Thoracic aorta (tissue), 2 donors: ENCODE results near the gene FIBCD1. TPM values are rescaled to one million over a fixed set of nuclear protein-coding genes. Genes with fewer than 3 reads are reported as not detected.

Source experiments
- ATAC-seq: fragments of 150-250 bp; one replicate; pipeline ENCODE4 v1.8.0; 2017; ENCODE audit warnings: low read depth; ENCODE audit not compliant: insufficient number of reproducible peaks, low FRiP score
- DNase-seq: peaks from one replicate; pipeline ENCODE4 v3.0.0-alpha.2; 2020; ENCODE audit warnings: low spot score
- H3K27ac ChIP-seq, 2 donors: fragments of 200-600 bp; sonication (generic); 1 replicate in 1 of 2; 2 replicates in 1 of 2; pipeline ENCODE4 v1.5.1; 2016; ENCODE audit warnings: mild to moderate bottlenecking in 2 of 2, moderate library complexity in 2 of 2
- H3K27me3 ChIP-seq: fragments of 200-600 bp; sonication (generic); replicated peaks from 2 replicates; pipeline ENCODE4 v1.6.0; 2016; ENCODE audit warnings: mild to moderate bottlenecking; ENCODE audit not compliant: insufficient read depth
- H3K36me3 ChIP-seq: fragments of 200-600 bp; sonication (generic); one replicate; pipeline ENCODE4 v1.5.1; 2016
- H3K4me1 ChIP-seq, 2 donors: fragments of 200-600 bp; sonication (generic); 1 replicate in 1 of 2; 2 replicates in 1 of 2; pipeline versions ENCODE4 v1.5.1 to v1.6.0; 2016; ENCODE audit warnings: low read depth in 2 of 2, mild to moderate bottlenecking in 1 of 2; ENCODE audit not compliant: control insufficient read depth in 1 of 2
- H3K4me3 ChIP-seq: fragments of 200-600 bp; sonication (generic); 2 replicates; pipeline ENCODE4 v1.5.1; 2016; ENCODE audit warnings: mild to moderate bottlenecking
- H3K9me3 ChIP-seq: fragments of 200-600 bp; sonication (generic); 2 replicates; pipeline ENCODE4 v1.5.1; 2016
- total RNA-seq, 2 donors: library from RNA; depleted of rRNA; stranded (reverse); fragments of >200 nt; gene quantifications; one replicate each; pipeline versions ENCODE4 v1.1.0 to v1.2.3, GENCODE V29; 2016
- TF ChIP-seq, protein P1 (sequence below): fragments of 200-600 bp; sonication (generic); IDR thresholded peaks from one replicate; pipeline ENCODE4 v1.5.1; 2019; ENCODE audit warnings: antibody characterized with exemption

FIBCD1 gene
- total RNA-seq, 2 donors from 2014 or later = not detected

DNA sequence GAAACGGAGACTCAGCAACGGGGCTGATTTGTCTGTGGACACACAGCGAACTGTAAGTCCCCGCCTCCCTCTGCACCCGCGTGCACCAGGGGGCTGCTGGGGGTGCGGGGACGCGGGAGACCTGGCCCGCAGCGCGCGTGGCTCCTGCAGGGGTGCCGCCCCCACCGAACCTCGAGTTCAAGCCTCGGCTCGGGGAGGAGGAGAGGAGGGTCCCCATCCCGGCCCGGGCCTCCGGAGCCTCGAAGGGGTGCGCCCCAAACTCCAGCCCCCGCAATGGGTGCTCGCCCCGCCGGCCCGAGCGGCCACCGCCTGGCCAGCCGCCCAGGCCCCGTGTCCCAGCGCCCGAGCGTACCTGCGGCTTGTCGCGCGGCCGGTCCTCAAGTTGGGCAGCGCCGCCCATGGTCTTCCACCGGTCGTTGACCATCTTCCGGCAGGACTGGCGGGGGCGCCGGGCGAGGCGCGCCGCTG is 829 bp downstream of the FIBCD1 start:
- Histone ChIP-seq H3K9me3 (no peaks in the 10 kb centered on the region), H3K36me3 (no peaks in the 10 kb centered on the region), H3K4me1 (peaks cover 16 to 40% of the 10 kb centered on the region in 2 donors), H3K4me3 (peak overlapping the region; percentile 53), H3K27ac (peak overlapping the region in 1 of 2 donors; percentile 12), H3K27me3 (peaks cover 13% of the 10 kb centered on the region)
- ATAC-seq = no peak
- TF ChIP-seq, protein P1, sequence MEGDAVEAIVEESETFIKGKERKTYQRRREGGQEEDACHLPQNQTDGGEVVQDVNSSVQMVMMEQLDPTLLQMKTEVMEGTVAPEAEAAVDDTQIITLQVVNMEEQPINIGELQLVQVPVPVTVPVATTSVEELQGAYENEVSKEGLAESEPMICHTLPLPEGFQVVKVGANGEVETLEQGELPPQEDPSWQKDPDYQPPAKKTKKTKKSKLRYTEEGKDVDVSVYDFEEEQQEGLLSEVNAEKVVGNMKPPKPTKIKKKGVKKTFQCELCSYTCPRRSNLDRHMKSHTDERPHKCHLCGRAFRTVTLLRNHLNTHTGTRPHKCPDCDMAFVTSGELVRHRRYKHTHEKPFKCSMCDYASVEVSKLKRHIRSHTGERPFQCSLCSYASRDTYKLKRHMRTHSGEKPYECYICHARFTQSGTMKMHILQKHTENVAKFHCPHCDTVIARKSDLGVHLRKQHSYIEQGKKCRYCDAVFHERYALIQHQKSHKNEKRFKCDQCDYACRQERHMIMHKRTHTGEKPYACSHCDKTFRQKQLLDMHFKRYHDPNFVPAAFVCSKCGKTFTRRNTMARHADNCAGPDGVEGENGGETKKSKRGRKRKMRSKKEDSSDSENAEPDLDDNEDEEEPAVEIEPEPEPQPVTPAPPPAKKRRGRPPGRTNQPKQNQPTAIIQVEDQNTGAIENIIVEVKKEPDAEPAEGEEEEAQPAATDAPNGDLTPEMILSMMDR = no peak
- no peak for DNase-seq

DNA sequence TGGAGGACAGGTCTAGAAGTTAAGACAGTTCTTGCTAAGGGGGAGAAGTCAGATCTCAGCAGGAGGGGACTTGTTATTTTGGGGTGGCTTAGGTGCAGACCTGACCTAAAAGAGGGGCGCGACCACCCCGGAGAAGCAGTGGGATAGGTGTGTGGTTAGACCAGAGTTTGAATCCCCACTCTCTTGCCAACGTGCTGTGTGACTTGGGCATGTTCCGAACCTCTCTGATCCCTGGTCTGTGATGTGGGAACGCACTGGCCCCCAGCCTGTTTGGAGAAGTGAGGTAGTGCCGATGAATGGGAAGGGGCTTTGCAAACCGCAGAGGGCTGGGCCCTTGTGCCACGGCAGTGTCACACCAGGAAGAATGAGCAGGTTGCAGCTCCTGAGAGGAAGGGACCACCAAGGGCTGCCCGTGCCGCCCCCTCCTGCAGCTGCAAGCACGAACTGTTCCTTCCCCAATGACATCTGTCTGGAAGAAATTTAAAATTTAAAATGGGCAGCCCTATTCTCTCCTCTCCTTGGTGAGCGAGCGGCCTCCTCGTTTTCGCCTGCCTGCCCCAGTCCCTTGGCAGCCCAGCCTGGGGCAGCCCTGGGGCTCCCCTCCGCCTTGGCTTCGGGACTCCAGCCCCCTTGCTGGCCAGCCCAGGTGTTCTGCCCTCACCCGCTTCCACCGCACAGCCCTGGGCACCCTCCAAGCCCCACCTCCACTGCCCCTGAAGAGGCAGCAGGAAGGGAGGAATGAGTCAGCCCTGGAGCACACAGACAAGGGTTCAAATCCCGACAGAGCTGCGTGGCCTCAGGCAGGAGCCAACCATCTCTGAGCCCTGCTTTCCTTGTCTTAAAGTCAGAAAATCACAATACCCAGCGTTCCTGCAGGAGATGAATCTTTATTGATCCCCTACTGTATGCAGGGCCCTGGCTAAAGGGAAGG is 1.6 kb downstream of the FIBCD1 start:
- Histone ChIP-seq H3K4me1 (peaks cover 16 to 40% of the 10 kb centered on the region in 2 donors), H3K9me3 (no peaks in the 10 kb centered on the region), H3K27ac (peak overlapping the region in 1 of 2 donors; percentile 12), H3K4me3 (no peak overlapping the region), H3K27me3 (peaks cover 13% of the 10 kb centered on the region), H3K36me3 (no peaks in the 10 kb centered on the region)
- ATAC-seq = no peak
- TF ChIP-seq, protein P1 = no peak
- DNase-seq = no peak

- H3K27me3 ChIP-seq = peaks cover 13% of the 10 kb centered on the region
- DNase-seq = no peak
Observed at GRCh38 chr9:130936285-130937117, 2.5 kb downstream of the FIBCD1 start.

GRCh38 chr9:130935648-130936271 is 3.3 kb downstream of the FIBCD1 start:
- H3K27ac ChIP-seq = no peak overlapping the region
- TF ChIP-seq, protein P1 = no peak
- H3K4me3 ChIP-seq = no peak overlapping the region
- H3K36me3 ChIP-seq = no peaks in the 10 kb centered on the region
- DNase-seq (no peak), ATAC-seq (no peak)
- no peaks in the 10 kb centered on the region for H3K9me3 ChIP-seq
- H3K4me1 ChIP-seq = peaks cover 16 to 37% of the 10 kb centered on the region in 2 donors
- peaks cover 13% of the 10 kb centered on the region for H3K27me3 ChIP-seq

More at GRCh38 chr9:130936285-130937117, 2.5 kb downstream of the FIBCD1 start:
- peak; percentile 10 for ATAC-seq
- Histone ChIP-seq H3K27ac (no peak overlapping the region), H3K4me3 (no peak overlapping the region), H3K9me3 (no peaks in the 10 kb centered on the region), H3K4me1 (peaks cover 16 to 40% of the 10 kb centered on the region in 2 donors), H3K36me3 (no peaks in the 10 kb centered on the region)
- TF ChIP-seq, protein P1 = no peak
